Activated gamma-delta T cell (primary cell): ENCODE results near the gene SOX6.
"Not testable (repeated sequence)": the region's sequence is repeated elsewhere in the genome, so short reads cannot be mapped to it uniquely, and the experiment has no call there.

Experiments
- DNase-seq: peaks from one replicate; lab custom pipeline; 2025; lab: John Stamatoyannopoulos, UW

Gene SOX6

GRCh38 chr11:16093889-16094653 is 262.3 kb downstream of the SOX6 start:
- no peak for DNase-seq

GRCh38 chr11:16091862-16092261 is 264.5 kb downstream of the SOX6 start:
- no peak for DNase-seq

GRCh38 chr11:16089481-16089880 is 266.9 kb downstream of the SOX6 start:
- no peak for DNase-seq

GRCh38 chr11:16088774-16089173 is 267.6 kb downstream of the SOX6 start:
- no peak for DNase-seq

- DNase-seq: no peak
These were observed 268.5 kb downstream of the SOX6 start for GRCh38 chr11:16087886-16088285.

GRCh38 chr11:16086229-16086819 is 270.0 kb downstream of the SOX6 start:
- DNase-seq: no peak

- no peak for DNase-seq
These were observed 274.0 kb downstream of the SOX6 start for GRCh38 chr11:16082095-16083055.

GRCh38 chr11:16081382-16082094 is 274.8 kb downstream of the SOX6 start:
- no peak for DNase-seq

GRCh38 chr11:16080688-16081381 is 275.5 kb downstream of the SOX6 start:
- no peak for DNase-seq

- DNase-seq: no peak
These were observed 277.4 kb downstream of the SOX6 start for GRCh38 chr11:16078936-16079335.

- DNase-seq: no peak
These were observed 285.8 kb downstream of the SOX6 start for GRCh38 chr11:16070573-16070972.

- DNase-seq: not testable (repeated sequence)
These were observed 289.1 kb downstream of the SOX6 start for GRCh38 chr11:16067268-16067667.

GRCh38 chr11:16059332-16059731 is 297.0 kb downstream of the SOX6 start:
- no peak for DNase-seq

GRCh38 chr11:16058671-16059070 is 297.7 kb downstream of the SOX6 start:
- DNase-seq: no peak

- no peak for DNase-seq
These were observed 303.6 kb downstream of the SOX6 start for GRCh38 chr11:16052750-16053149.

GRCh38 chr11:16049611-16050010 is 306.7 kb downstream of the SOX6 start:
- DNase-seq: no peak

GRCh38 chr11:16047073-16047472 is 309.3 kb downstream of the SOX6 start:
- DNase-seq: no peak

- no peak for DNase-seq
These were observed 312.7 kb downstream of the SOX6 start for GRCh38 chr11:16043617-16044016.

GRCh38 chr11:16041207-16041606 is 315.1 kb downstream of the SOX6 start:
- no peak for DNase-seq

- no peak for DNase-seq
These were observed 316.2 kb downstream of the SOX6 start for GRCh38 chr11:16040151-16040550.

GRCh38 chr11:16037179-16037578 is 319.2 kb downstream of the SOX6 start:
- no peak for DNase-seq
